Small intestine (tissue), 7 donors: Measurements from ENCODE around the gene NANOGP8. TPM values are rescaled to one million over a fixed set of nuclear protein-coding genes. Genes with fewer than 3 reads are reported as not detected.

Experiments
- DNase-seq, 2 donors: peaks; one replicate each; pipeline versions ENCODE4 v3.0.0 to v3.0.0-alpha.2; 2013
- FAIRE-seq: peaks from 2 replicates; lab custom pipeline; 2012; peaks lifted over from hg19 to GRCh38; lab: Jason Lieb, UNC
- H3K27ac ChIP-seq, 3 donors: one replicate each; pipeline ENCODE4 v1.5.1; 2013; ENCODE audit warnings: low read length in 2 of 3, mild to moderate bottlenecking in 2 of 3, control low read depth in 1 of 3, inconsistent platforms in 1 of 3, low read depth in 1 of 3, moderate library complexity in 1 of 3
- H3K27me3 ChIP-seq, 3 donors: one replicate each; pipeline ENCODE4 v1.6.1; 2013; ENCODE audit warnings: low read length in 3 of 3, inconsistent platforms in 1 of 3; ENCODE audit not compliant: control insufficient read depth in 3 of 3, insufficient read depth in 3 of 3
- H3K36me3 ChIP-seq, 3 donors: one replicate each; pipeline ENCODE4 v1.6.1; 2013; ENCODE audit warnings: low read length in 3 of 3, inconsistent platforms in 1 of 3, low read depth in 1 of 3, mild to moderate bottlenecking in 1 of 3, moderate library complexity in 1 of 3; ENCODE audit not compliant: control insufficient read depth in 3 of 3, insufficient read depth in 2 of 3
- H3K4me1 ChIP-seq, 3 donors: one replicate each; pipeline ENCODE4 v1.6.1; 2013; ENCODE audit warnings: low read length in 2 of 3, inconsistent platforms in 1 of 3, low read depth in 1 of 3, mild to moderate bottlenecking in 1 of 3, moderate library complexity in 1 of 3; ENCODE audit not compliant: control insufficient read depth in 3 of 3, insufficient read depth in 2 of 3
- H3K4me3 ChIP-seq, 3 donors: one replicate each; pipeline ENCODE4 v1.5.1; 2013; ENCODE audit warnings: low read length in 3 of 3, control low read depth in 1 of 3, inconsistent platforms in 1 of 3, low read depth in 1 of 3, mild to moderate bottlenecking in 1 of 3, moderate library complexity in 1 of 3
- H3K9me3 ChIP-seq, 2 donors: one replicate each; pipeline ENCODE4 v1.6.1; 2013; ENCODE audit warnings: low read depth in 1 of 2, low read length in 1 of 2; ENCODE audit not compliant: control insufficient read depth in 2 of 2, insufficient read depth in 1 of 2
- WGBS, 3 donors: extraction: QIAGEN DNeasy Blood & Tissue Kit; methylation state at CpG; one replicate each; pipeline ENCODE4 v1.1.7; 2013; 5-methylcytosine and 5-hydroxymethylcytosine counted together
- polyA plus RNA-seq, 4 donors: library from polyadenylated mRNA; stranded (reverse) in 3 of 4; unstranded in 1 of 4; fragments of 200-250 nt in 3 of 4; fragments of 120-200 nt in 1 of 4; gene quantifications; one replicate each; pipeline versions ENCODE4 v1.2.1 to v1.2.3, GENCODE V29; 2013
- donor health status: healthy with polysubstance abuse.
- donor health status: control.
- donor health status: control.
- donor health status: Bipolar disorder and iron deficiency.
- donor health status: healthy.

The NANOGP8 gene
- polyA plus RNA-seq, 4 donors = 0.37 TPM; not detected in 3

DNA sequence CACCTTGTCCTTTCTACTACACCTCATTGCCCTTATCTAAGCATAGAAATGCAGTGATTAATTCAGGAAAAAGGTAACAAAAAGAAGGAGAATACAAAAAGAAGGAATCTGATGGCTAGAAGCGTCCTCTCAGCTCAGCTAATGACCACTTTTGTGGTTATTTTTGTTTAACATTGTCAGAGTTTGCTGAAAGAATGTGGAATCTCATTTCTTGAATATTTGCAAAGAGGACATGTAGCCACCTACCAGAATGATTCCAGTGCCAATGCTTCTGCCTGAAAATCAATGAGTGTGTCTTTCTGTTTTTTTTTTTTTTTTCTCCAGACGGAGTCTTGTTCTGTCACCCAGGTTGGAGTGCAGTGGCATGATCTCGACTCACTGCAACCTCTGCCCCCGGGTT lies 24.5 kb downstream of the NANOGP8 start:
- no peak for FAIRE-seq
- no peak overlapping the region for H3K27ac ChIP-seq

DNA sequence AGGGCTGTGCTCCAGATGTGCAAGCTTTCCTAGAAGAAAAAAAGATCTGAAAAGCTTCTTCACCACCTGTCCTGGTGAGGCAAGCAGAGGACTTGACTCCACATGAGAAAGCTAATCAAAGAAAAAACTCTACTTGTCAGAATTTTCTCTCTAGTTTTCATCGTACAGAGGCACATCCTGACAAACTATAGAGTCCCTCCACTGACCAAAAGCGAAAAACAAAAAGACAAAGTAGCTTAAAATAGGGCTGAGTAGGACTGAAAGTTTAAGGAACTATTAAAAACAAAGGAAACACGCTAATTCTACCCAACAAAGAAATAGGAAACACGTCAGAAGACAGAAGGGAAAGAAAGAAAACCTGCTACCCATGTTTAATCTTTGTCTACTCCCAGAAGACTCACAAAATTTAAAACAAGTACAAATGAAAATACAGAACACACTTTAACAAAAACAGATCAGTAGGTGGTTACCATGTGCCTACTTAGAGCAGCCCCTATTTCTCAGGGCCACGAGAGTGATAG lies 26.5 kb downstream of the NANOGP8 start:
- Histone ChIP-seq H3K4me1 (no peaks in the 10 kb centered on the region), H3K9me3 (no peaks in the 10 kb centered on the region), H3K27me3 (no peaks in the 10 kb centered on the region), H3K4me3 (no peak overlapping the region), H3K27ac (no peak overlapping the region), H3K36me3 (no peaks in the 10 kb centered on the region)
- DNase-seq (no peak), FAIRE-seq (no peak)
- 52 to 60% (median 56%) methylated on average over 5 of the region's 5 CpGs for WGBS, 3 donors

More for the DNA sequence above, 24.5 kb downstream of the NANOGP8 start:
- WGBS, 3 donors = 68 to 80% (median 77%) methylated on average over 4 of the region's 4 CpGs
- Histone ChIP-seq H3K27me3 (no peaks in the 10 kb centered on the region), H3K36me3 (no peaks in the 10 kb centered on the region), H3K4me3 (no peak overlapping the region), H3K9me3 (no peaks in the 10 kb centered on the region), H3K4me1 (no peaks in the 10 kb centered on the region)
- no peak for DNase-seq

DNA sequence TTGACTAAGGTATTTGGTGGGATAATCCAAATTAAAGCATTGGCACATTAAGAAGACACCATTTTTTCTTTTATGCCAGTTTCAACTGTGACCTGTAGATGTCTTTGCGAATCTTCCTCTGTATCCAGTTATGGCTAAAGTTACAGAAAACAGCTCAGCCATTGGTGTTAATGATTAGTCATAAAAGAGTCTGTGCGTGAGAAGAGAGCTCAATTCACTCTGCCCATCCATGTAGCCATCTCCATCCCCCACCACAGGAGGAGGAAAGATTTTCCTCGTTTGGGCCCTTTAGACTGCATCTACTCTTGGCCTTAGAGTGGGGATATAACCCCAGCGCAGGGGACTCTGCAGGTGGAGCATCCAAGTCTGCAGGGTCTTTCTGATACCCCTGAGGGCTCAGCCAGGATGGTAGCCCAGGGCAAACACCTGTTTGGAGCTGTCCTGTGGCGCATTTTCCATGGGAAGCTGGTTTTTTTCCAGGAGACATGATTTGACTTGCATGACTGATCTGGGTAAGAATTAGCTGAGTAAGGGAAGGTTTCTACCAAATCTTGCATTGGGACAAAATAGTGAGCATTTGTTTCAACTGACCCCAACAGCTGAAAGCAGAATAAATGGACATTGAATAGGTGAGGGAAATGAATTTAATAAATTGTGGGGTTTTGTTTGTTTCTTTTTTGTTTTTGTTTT lies 29.5 kb downstream of the NANOGP8 start:
- Histone ChIP-seq H3K27ac (no peak overlapping the region), H3K9me3 (no peaks in the 10 kb centered on the region), H3K4me3 (no peak overlapping the region), H3K36me3 (no peaks in the 10 kb centered on the region), H3K4me1 (no peaks in the 10 kb centered on the region), H3K27me3 (no peaks in the 10 kb centered on the region)
- FAIRE-seq (no peak), DNase-seq (no peak)
- 81 to 89% (median 83%) methylated on average over 5 of the region's 5 CpGs for WGBS, 3 donors

DNA sequence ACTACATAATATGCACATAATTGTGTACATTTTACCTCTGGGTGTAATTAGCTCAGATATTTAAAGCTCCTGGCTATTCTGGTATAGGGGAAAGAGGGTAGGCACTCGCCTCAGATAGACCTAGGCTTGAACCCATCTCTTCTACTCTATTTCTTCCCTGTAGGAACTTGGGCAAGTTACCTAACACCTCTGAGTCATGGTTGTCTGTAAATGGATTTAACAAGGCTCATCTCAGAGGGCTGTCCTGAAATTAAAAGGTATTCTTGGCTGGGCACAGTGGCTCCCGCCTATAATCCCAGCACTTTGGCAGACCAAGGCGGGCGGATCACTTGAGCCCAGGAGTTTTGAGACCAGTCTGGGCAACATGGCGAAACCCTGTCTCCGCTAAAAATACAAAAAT lies 30.7 kb downstream of the NANOGP8 start:
- Histone ChIP-seq H3K9me3 (no peaks in the 10 kb centered on the region), H3K27ac (no peak overlapping the region), H3K4me1 (no peaks in the 10 kb centered on the region), H3K4me3 (no peak overlapping the region), H3K27me3 (no peaks in the 10 kb centered on the region), H3K36me3 (no peaks in the 10 kb centered on the region)
- DNase-seq (no peak), FAIRE-seq (no peak)
- 91 to 92% (median 92%) methylated on average over 6 of the region's 6 CpGs for WGBS, 3 donors

DNA sequence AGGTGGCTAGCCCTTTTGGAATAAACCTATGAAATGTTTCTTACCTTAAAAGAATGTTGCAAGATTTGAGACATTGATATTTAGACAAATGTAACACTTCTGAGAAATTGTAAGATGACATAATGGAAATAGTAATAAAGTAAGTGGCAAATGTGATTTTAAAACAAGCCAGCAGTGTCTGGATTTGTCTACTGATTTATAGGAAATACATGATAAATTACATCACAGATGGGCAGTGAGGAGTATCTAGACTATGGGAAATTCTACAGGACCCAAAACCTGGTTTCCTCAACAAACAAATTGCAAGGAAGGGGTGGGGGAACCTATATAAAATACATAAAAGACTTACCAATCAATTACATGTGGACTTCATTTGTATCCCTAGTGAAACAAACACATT lies 37.1 kb downstream of the NANOGP8 start:
- Histone ChIP-seq H3K27me3 (no peaks in the 10 kb centered on the region), H3K4me1 (no peaks in the 10 kb centered on the region), H3K27ac (no peak overlapping the region), H3K36me3 (no peaks in the 10 kb centered on the region), H3K4me3 (no peak overlapping the region), H3K9me3 (no peaks in the 10 kb centered on the region)
- DNase-seq (no peak), FAIRE-seq (no peak)

DNA sequence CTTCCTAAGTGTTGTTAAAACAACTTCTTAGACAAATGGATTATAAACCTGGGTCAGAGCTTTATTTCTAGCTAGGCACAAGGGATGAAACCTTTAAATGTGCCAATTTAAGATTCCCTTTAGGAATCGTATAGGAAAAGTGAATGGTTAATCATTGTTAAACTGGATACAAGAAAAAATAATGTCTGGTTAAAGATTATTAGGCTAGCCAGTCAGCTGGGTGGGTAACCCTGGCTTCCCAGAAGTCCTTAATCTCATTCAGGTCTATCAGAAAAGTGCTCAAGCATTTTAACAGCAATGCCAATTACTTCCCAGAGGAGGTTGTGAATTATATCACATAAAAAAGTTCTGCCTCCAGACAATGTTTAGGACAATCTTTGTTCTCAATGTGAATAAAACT lies 37.6 kb downstream of the NANOGP8 start:
- H3K4me1 ChIP-seq = no peaks in the 10 kb centered on the region
- DNase-seq (peak in 1 of 2 donors; percentile 33), FAIRE-seq (no peak)
- no peak overlapping the region for H3K27ac ChIP-seq
- no peaks in the 10 kb centered on the region for H3K9me3 ChIP-seq
- no peaks in the 10 kb centered on the region for H3K36me3 ChIP-seq
- no peaks in the 10 kb centered on the region for H3K27me3 ChIP-seq
- H3K4me3 ChIP-seq = no peak overlapping the region
- 15 to 60% (median 31%) methylated on average over 1 of the region's 1 CpG for WGBS, 3 donors

DNA sequence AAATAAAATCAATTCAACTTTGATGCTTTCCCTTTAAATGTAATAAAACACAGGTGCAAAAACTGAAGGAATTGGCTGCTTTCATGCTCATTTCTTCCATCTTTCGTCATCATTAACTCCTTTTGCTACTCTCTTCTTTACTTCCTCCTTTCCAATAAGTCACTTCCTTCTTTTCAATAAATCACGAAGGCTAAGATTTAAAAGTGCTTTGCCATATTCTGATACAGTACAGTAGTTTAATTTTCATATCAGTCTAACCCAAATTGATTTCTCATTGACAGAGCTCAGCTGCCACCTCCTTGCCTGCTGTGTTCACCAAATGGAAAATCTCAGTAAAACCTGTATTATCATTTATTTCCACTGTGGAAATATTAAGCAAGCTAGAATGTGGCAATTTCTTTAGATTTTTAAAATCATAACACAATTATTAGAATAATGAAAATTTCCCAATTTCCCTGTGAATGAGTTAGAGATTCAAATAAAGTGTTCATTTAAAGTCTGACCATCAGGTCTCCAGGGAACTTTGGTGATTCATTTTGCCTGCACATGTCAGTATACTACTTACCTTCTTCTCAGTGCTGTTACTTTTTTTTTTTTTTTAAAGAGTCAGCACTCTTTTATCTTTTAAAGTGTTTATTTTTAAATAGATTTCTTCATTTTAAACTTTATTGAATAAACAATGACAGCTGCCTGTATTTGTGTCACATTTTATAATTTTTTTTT lies 41.6 kb downstream of the NANOGP8 start:
- FAIRE-seq (no peak), DNase-seq (no peak)
- no peaks in the 10 kb centered on the region for H3K36me3 ChIP-seq
- WGBS, 3 donors = 26 to 65% (median 46%) methylated on average over 2 of the region's 2 CpGs
- H3K27ac ChIP-seq = no peak overlapping the region
- H3K27me3 ChIP-seq = no peaks in the 10 kb centered on the region
- H3K9me3 ChIP-seq = no peaks in the 10 kb centered on the region
- H3K4me1 ChIP-seq = no peaks in the 10 kb centered on the region
- H3K4me3 ChIP-seq = no peak overlapping the region

DNA sequence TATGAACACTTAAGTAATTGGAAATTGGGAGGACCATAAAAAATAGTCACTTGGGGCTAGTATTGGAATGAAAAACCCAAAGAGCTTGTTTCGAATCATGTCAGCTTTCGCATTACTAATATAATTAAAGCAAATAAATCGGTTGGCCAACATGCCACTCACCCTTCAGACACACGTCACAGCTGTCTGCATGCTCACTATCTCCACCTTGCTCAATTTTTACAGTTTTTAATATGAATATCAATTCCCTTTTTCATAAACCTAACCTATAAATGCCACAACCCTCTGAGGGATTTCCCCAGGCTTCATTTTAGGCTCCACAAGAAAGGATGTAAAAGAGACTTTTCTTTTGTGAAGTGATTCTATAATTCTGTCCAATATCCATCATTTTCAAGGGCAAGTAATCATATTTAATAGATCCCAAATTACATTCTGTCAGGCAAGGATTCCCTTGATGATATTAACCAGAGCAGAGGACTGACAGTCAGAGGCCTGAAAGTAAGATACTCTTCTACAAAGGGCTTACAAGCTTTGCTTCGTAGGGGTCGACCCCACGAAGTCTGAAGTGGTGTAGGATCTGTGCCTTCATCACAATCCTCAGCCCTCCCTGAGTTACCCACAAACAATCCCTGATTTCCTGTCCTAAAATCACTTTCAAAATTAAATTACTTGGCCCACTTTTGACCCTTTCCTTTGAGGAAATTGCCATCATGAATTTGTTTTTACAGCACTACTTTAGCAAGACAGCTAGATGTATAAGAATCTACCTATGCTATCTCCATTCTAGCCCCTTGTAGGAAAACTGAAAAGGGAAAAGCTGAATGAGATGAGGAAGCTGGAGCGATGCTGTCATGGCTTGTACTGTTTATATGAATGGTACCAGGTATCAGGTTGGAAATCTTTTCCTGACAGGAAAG lies 44.5 kb downstream of the NANOGP8 start:
- Histone ChIP-seq H3K4me1 (no peaks in the 10 kb centered on the region), H3K36me3 (no peaks in the 10 kb centered on the region), H3K4me3 (no peak overlapping the region), H3K9me3 (no peaks in the 10 kb centered on the region), H3K27ac (no peak overlapping the region), H3K27me3 (no peaks in the 10 kb centered on the region)
- WGBS, 3 donors = 75 to 91% (median 75%) methylated on average over 8 of the region's 8 CpGs
- DNase-seq (no peak), FAIRE-seq (no peak)
